Measurements from ENCODE around the gene TFCP2. TPM values are rescaled to one million over a fixed set of nuclear protein-coding genes. Genes with fewer than 3 reads are reported as not detected.

TFCP2 gene
- total RNA-seq, 1 experiment from 2014 or later = 52.6 TPM

- Histone ChIP-seq H3K36me3 (ENCODE audit: control insufficient read depth, insufficient read depth, low read length) (no peaks in the 10 kb centered on the region), H3K4me3 (ENCODE audit: low read depth, low read length) (no peak overlapping the region), H3K27me3 (replicated peaks; ENCODE audit: control insufficient read depth, insufficient read depth, low read length) (no peaks in the 10 kb centered on the region), H3K9me3 (no peaks in the 10 kb centered on the region), H3K4me1 (no peaks in the 10 kb centered on the region)
- no TSS peak for BruUV-seq (replicated peaks)
- Mint-ChIP-seq H3K36me3 (ENCODE audit: insufficient read depth, unreplicated experiment) (no peaks in the 10 kb centered on the region), H3K9me3 (ENCODE audit: unreplicated experiment) (no peaks in the 10 kb centered on the region), H3K4me1 (ENCODE audit: low read depth, unreplicated experiment) (no peaks in the 10 kb centered on the region), H3K27ac (ENCODE audit: unreplicated experiment) (no peak overlapping the region), H3K4me3 (ENCODE audit: unreplicated experiment) (no peak overlapping the region), H3K27me3 (ENCODE audit: insufficient read depth, unreplicated experiment) (no peaks in the 10 kb centered on the region)
- ChIA-PET CTCF (no interaction called here), POLR2A (no interaction called here)
- intact Hi-C loops (cut with micrococcal nuclease; ENCODE audit: unreplicated experiment) = no loop called here
- TF ChIP-seq CTCF (IDR thresholded peaks at IDR 0.05; ENCODE audit: insufficient read depth in 1 of 2, low read depth in 1 of 2, low read length in 1 of 2, severe bottlenecking in 1 of 2, unreplicated experiment in 1 of 2) = no peak
- no peak for DNase-seq
Observed at GRCh38 chr12:51192284-51192671, 19.3 kb upstream of the TFCP2 start.

GRCh38 chr12:51191516-51192283 is 18.8 kb upstream of the TFCP2 start:
- BruUV-seq (replicated peaks) = no TSS peak
- TF ChIP-seq CTCF (IDR thresholded peaks at IDR 0.05; ENCODE audit: insufficient read depth in 1 of 2, low read depth in 1 of 2, low read length in 1 of 2, severe bottlenecking in 1 of 2, unreplicated experiment in 1 of 2) = no peak
- Mint-ChIP-seq H3K36me3 (ENCODE audit: insufficient read depth, unreplicated experiment) (no peaks in the 10 kb centered on the region), H3K4me3 (ENCODE audit: unreplicated experiment) (no peak overlapping the region), H3K9me3 (ENCODE audit: unreplicated experiment) (no peaks in the 10 kb centered on the region), H3K27ac (ENCODE audit: unreplicated experiment) (no peak overlapping the region), H3K27me3 (ENCODE audit: insufficient read depth, unreplicated experiment) (no peaks in the 10 kb centered on the region), H3K4me1 (ENCODE audit: low read depth, unreplicated experiment) (no peaks in the 10 kb centered on the region)
- no peaks in the 10 kb centered on the region for H3K27me3 ChIP-seq (replicated peaks; ENCODE audit: control insufficient read depth, insufficient read depth, low read length)
- H3K4me3 ChIP-seq (ENCODE audit: low read depth, low read length) = no peak overlapping the region
- ChIA-PET POLR2A (no interaction called here), CTCF (no interaction called here)
- H3K9me3 ChIP-seq = no peaks in the 10 kb centered on the region
- DNase-seq = no peak
- no peaks in the 10 kb centered on the region for H3K4me1 ChIP-seq
- no peaks in the 10 kb centered on the region for H3K36me3 ChIP-seq (ENCODE audit: control insufficient read depth, insufficient read depth, low read length)
- intact Hi-C loops (cut with micrococcal nuclease; ENCODE audit: unreplicated experiment) = no loop called here

GRCh38 chr12:51190820-51191219 is 17.9 kb upstream of the TFCP2 start:
- H3K9me3 Mint-ChIP-seq (ENCODE audit: unreplicated experiment) = no peaks in the 10 kb centered on the region
- no peak for DNase-seq
- TF ChIP-seq CTCF (IDR thresholded peaks at IDR 0.05; ENCODE audit: insufficient read depth in 1 of 2, low read depth in 1 of 2, low read length in 1 of 2, severe bottlenecking in 1 of 2, unreplicated experiment in 1 of 2) = no peak
- H3K4me1 ChIP-seq = no peaks in the 10 kb centered on the region
- no TSS peak for BruUV-seq (replicated peaks)
- POLR2A ChIA-PET = interaction anchor here (0.8 kb wide), 1 partner anchor 107 kb away, joined by 3 read pairs; no protein-coding TSS in a partner anchor
- no peaks in the 10 kb centered on the region for H3K9me3 ChIP-seq
- H3K27me3 Mint-ChIP-seq (ENCODE audit: insufficient read depth, unreplicated experiment) = no peaks in the 10 kb centered on the region
- no peak overlapping the region for H3K4me3 ChIP-seq (ENCODE audit: low read depth, low read length)
- CTCF ChIA-PET = no interaction called here
- H3K27me3 ChIP-seq (replicated peaks; ENCODE audit: control insufficient read depth, insufficient read depth, low read length) = no peaks in the 10 kb centered on the region
- H3K36me3 Mint-ChIP-seq (ENCODE audit: insufficient read depth, unreplicated experiment) = no peaks in the 10 kb centered on the region
- no peak overlapping the region for H3K27ac Mint-ChIP-seq (ENCODE audit: unreplicated experiment)
- no peak overlapping the region for H3K4me3 Mint-ChIP-seq (ENCODE audit: unreplicated experiment)
- no peaks in the 10 kb centered on the region for H3K36me3 ChIP-seq (ENCODE audit: control insufficient read depth, insufficient read depth, low read length)
- intact Hi-C loops (cut with micrococcal nuclease; ENCODE audit: unreplicated experiment) = no loop called here
- H3K4me1 Mint-ChIP-seq (ENCODE audit: low read depth, unreplicated experiment) = no peaks in the 10 kb centered on the region
